HCEC 1CT (cell line): ENCODE results near the gene SNRNP200.
A peak's percentile ranks its signal among the peaks of the same experiment; 100 is the strongest.
"Not testable (repeated sequence)": the region's sequence is repeated elsewhere in the genome, so short reads cannot be mapped to it uniquely, and the experiment has no call there.

Experiments used
- DNase-seq: peaks from one replicate; pipeline ENCODE4 v3.0.0-alpha.2; 2017

SNRNP200 gene

GRCh38 chr2:96267159-96267971 lies 38.0 kb downstream of the SNRNP200 start:
- peak; percentile 34 for DNase-seq

GRCh38 chr2:96265840-96266679 lies 39.3 kb downstream of the SNRNP200 start, which contains the start of the genes CIAO1 and TMEM127:
TSS of gene CIAO1 (plus strand) at chr2:96266225. CDS start at chr2:96266351, 126 bp downstream.
TSS of gene TMEM127 (minus strand) at chr2:96265997. CDS start at chr2:96265381, 616 bp downstream.
- peak; percentile 99 for DNase-seq

GRCh38 chr2:96265349-96265839 lies 40.0 kb downstream of the SNRNP200 start:
- DNase-seq = no peak

- peak; percentile 13 for DNase-seq
Measured at GRCh38 chr2:96264656-96265348, 40.5 kb downstream of the SNRNP200 start.

GRCh38 chr2:96264086-96264485 lies 41.3 kb downstream of the SNRNP200 start:
- no peak for DNase-seq

GRCh38 chr2:96262306-96262705 lies 43.0 kb downstream of the SNRNP200 start:
- peak; percentile 5 for DNase-seq

GRCh38 chr2:96261328-96262003 lies 43.9 kb downstream of the SNRNP200 start:
- DNase-seq = no peak

GRCh38 chr2:96260387-96261260 lies 44.7 kb downstream of the SNRNP200 start:
- DNase-seq = peak; percentile 96

GRCh38 chr2:96259497-96259921 lies 45.8 kb downstream of the SNRNP200 start:
- DNase-seq = no peak

- no peak for DNase-seq
Measured at GRCh38 chr2:96258166-96259022, 47.0 kb downstream of the SNRNP200 start.

GRCh38 chr2:96257744-96258143 lies 47.6 kb downstream of the SNRNP200 start:
- DNase-seq = not testable (repeated sequence)

- no peak for DNase-seq
Measured at GRCh38 chr2:96256611-96257113, 48.7 kb downstream of the SNRNP200 start.

- no peak for DNase-seq
Measured at GRCh38 chr2:96254571-96254970, 50.8 kb downstream of the SNRNP200 start.

GRCh38 chr2:96253006-96253405 lies 52.3 kb downstream of the SNRNP200 start:
- DNase-seq = no peak

GRCh38 chr2:96252526-96252925 lies 52.8 kb downstream of the SNRNP200 start:
- no peak for DNase-seq

GRCh38 chr2:96251721-96252292 lies 53.5 kb downstream of the SNRNP200 start:
- DNase-seq = peak; percentile 76

- no peak for DNase-seq
Measured at GRCh38 chr2:96250188-96250587, 55.2 kb downstream of the SNRNP200 start.

GRCh38 chr2:96249654-96250053 lies 55.7 kb downstream of the SNRNP200 start:
- DNase-seq = peak; percentile 6

- no peak for DNase-seq
Measured at GRCh38 chr2:96248624-96249023, 56.7 kb downstream of the SNRNP200 start.

- DNase-seq = no peak
Measured at GRCh38 chr2:96247896-96248295, 57.5 kb downstream of the SNRNP200 start.
